WTC11 (cell line): Measurements from ENCODE around the gene THAP2.

Experiments
- ARID4B ChIP-seq: sonication (generic); formaldehyde crosslinking; IDR thresholded peaks from 2 replicates; pipeline ENCODE4 v1.8.0; 2023; ENCODE audit warnings: missing genetic modification reagents, mild to moderate bottlenecking, borderline replicate concordance
- CTCF ChIP-seq: fragments of 200-600 bp; IDR thresholded peaks from 2 replicates; pipeline ENCODE4 v1.8.0; 2022; ENCODE audit warnings: antibody characterized with exemption
- ESRRA ChIP-seq: sonication (generic); formaldehyde crosslinking; IDR thresholded peaks from 2 replicates; pipeline ENCODE4 v1.8.1; 2022; ENCODE audit warnings: mild to moderate bottlenecking, missing genetic modification reagents, borderline replicate concordance
- ETV6 ChIP-seq: sonication (generic); formaldehyde crosslinking; IDR thresholded peaks from 2 replicates; pipeline ENCODE4 v1.8.1; 2022; ENCODE audit warnings: mild to moderate bottlenecking, missing genetic modification reagents
- FOXP1 ChIP-seq: sonication (generic); formaldehyde crosslinking; IDR thresholded peaks from 2 replicates; pipeline ENCODE4 v1.8.0; 2022; ENCODE audit warnings: missing genetic modification reagents, mild to moderate bottlenecking, moderate library complexity, borderline replicate concordance
- RORB ChIP-seq: fragments of 250-450 bp; sonication (Bioruptor Pico); IDR thresholded peaks from 2 replicates; pipeline ENCODE4 v1.9.0; 2021; ENCODE audit warnings: mild to moderate bottlenecking
- TCF7 ChIP-seq: sonication (generic); formaldehyde crosslinking; IDR thresholded peaks from 2 replicates; pipeline ENCODE4 v1.8.0; 2022; ENCODE audit warnings: mild to moderate bottlenecking, low read depth, missing genetic modification reagents, moderate library complexity
- ZNF121 ChIP-seq: sonication (generic); formaldehyde crosslinking; IDR thresholded peaks from 2 replicates; pipeline ENCODE4 v1.8.0; 2023; ENCODE audit warnings: missing genetic modification reagents
- TF ChIP-seq, protein P1 (sequence below): sonication (generic); formaldehyde crosslinking; IDR thresholded peaks from 2 replicates; pipeline ENCODE4 v1.8.1; 2023; ENCODE audit warnings: mild to moderate bottlenecking, missing genetic modification reagents, moderate library complexity
- TF ChIP-seq, protein P2 (sequence below): sonication (generic); formaldehyde crosslinking; IDR thresholded peaks from 2 replicates; pipeline ENCODE4 v1.8.1; 2023; ENCODE audit warnings: mild to moderate bottlenecking, missing genetic modification reagents, moderate library complexity

- TF ChIP-seq ZNF121 (CRISPR knock-in tag) (no peak), ETV6 (CRISPR knock-in tag) (no peak), CTCF (no peak), FOXP1 (CRISPR knock-in tag) (no peak), RORB (CRISPR knock-in tag) (no peak), TCF7 (no peak), ESRRA (CRISPR knock-in tag) (no peak), ARID4B (CRISPR knock-in tag) (no peak)
- TF ChIP-seq, protein P1, sequence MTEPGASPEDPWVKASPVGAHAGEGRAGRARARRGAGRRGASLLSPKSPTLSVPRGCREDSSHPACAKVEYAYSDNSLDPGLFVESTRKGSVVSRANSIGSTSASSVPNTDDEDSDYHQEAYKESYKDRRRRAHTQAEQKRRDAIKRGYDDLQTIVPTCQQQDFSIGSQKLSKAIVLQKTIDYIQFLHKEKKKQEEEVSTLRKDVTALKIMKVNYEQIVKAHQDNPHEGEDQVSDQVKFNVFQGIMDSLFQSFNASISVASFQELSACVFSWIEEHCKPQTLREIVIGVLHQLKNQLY, result no peak
- TF ChIP-seq, protein P2, sequence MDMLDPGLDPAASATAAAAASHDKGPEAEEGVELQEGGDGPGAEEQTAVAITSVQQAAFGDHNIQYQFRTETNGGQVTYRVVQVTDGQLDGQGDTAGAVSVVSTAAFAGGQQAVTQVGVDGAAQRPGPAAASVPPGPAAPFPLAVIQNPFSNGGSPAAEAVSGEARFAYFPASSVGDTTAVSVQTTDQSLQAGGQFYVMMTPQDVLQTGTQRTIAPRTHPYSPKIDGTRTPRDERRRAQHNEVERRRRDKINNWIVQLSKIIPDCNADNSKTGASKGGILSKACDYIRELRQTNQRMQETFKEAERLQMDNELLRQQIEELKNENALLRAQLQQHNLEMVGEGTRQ (CRISPR knock-in tag), result no peak
These were observed 11.0 kb upstream of the THAP2 start for GRCh38 chr12:71653137-71653536.
